ENCODE measurements around the gene MRPL2. TPM values are rescaled to one million over a fixed set of nuclear protein-coding genes. Genes with fewer than 3 reads are reported as not detected.

The MRPL2 gene
- total RNA-seq, 2 donors from 2014 or later: 51.6 to 65.2 TPM

- peaks cover 48% of the 10 kb centered on the region for H3K4me1 Mint-ChIP-seq
- H3K9me3 Mint-ChIP-seq: no peaks in the 10 kb centered on the region
- H3K36me3 Mint-ChIP-seq (ENCODE audit: low read depth): peaks cover 3% of the 10 kb centered on the region
- H3K27me3 ChIP-seq (ENCODE audit: control insufficient read depth, insufficient read depth, low read length, poor library complexity, severe bottlenecking): no peaks in the 10 kb centered on the region
- peak overlapping the region; percentile 74 for H3K27ac ChIP-seq (ENCODE audit: low read depth, low read length)
- peaks cover 13% of the 10 kb centered on the region for H3K4me1 ChIP-seq (ENCODE audit: control insufficient read depth, insufficient read depth, low read length)
- H3K9ac ChIP-seq (ENCODE audit: extremely low read depth, low read length, poor library complexity, severe bottlenecking): no peak overlapping the region
- no peaks in the 10 kb centered on the region for H3K36me3 ChIP-seq (ENCODE audit: control insufficient read depth, insufficient read depth, low read length)
- H3K9me3 ChIP-seq (ENCODE audit: control insufficient read depth, low read length): no peaks in the 10 kb centered on the region
- WGBS, 2 experiments (ENCODE audit: insufficient coverage in 1 of 2, insufficient read length in 1 of 2): 38 to 43% methylated on average over 5 to 8 of the region's 8 CpGs
- H3K27me3 Mint-ChIP-seq (ENCODE audit: insufficient read depth): no peaks in the 10 kb centered on the region
- H3K4me3 Mint-ChIP-seq: peak overlapping the region; percentile 36
- peak overlapping the region; percentile 56 for H3K4me3 ChIP-seq (ENCODE audit: low read length)
- no peak for TF ChIP-seq CTCF (conservative IDR thresholded peaks at IDR 0.05)
- peak; percentile 75 for DNase-seq
- peak overlapping the region; percentile 96 for H3K27ac Mint-ChIP-seq
These were observed 30.8 kb upstream of the MRPL2 start for GRCh38 chr6:43089874-43090558.

- H3K27ac Mint-ChIP-seq: peak overlapping the region; percentile 96
- no peaks in the 10 kb centered on the region for H3K36me3 ChIP-seq (ENCODE audit: control insufficient read depth, insufficient read depth, low read length)
- WGBS, 2 experiments (ENCODE audit: insufficient coverage in 1 of 2, insufficient read length in 1 of 2): no CpG with 5 or more reads among the region's 4 CpGs
- peaks cover 13% of the 10 kb centered on the region for H3K4me1 ChIP-seq (ENCODE audit: control insufficient read depth, insufficient read depth, low read length)
- peak overlapping the region; percentile 36 for H3K4me3 Mint-ChIP-seq
- peak overlapping the region; percentile 74 for H3K27ac ChIP-seq (ENCODE audit: low read depth, low read length)
- H3K4me3 ChIP-seq (ENCODE audit: low read length): peak overlapping the region; percentile 56
- peaks cover 48% of the 10 kb centered on the region for H3K4me1 Mint-ChIP-seq
- DNase-seq: peak; percentile 82
- no peaks in the 10 kb centered on the region for H3K9me3 Mint-ChIP-seq
- no peaks in the 10 kb centered on the region for H3K9me3 ChIP-seq (ENCODE audit: control insufficient read depth, low read length)
- no peak for TF ChIP-seq CTCF (conservative IDR thresholded peaks at IDR 0.05)
- no peak overlapping the region for H3K9ac ChIP-seq (ENCODE audit: extremely low read depth, low read length, poor library complexity, severe bottlenecking)
- H3K27me3 ChIP-seq (ENCODE audit: control insufficient read depth, insufficient read depth, low read length, poor library complexity, severe bottlenecking): no peaks in the 10 kb centered on the region
- peaks cover 3% of the 10 kb centered on the region for H3K36me3 Mint-ChIP-seq (ENCODE audit: low read depth)
- H3K27me3 Mint-ChIP-seq (ENCODE audit: insufficient read depth): no peaks in the 10 kb centered on the region
These were observed 30.2 kb upstream of the MRPL2 start for GRCh38 chr6:43089467-43089866.

GRCh38 chr6:43088654-43089056 is 29.4 kb upstream of the MRPL2 start:
- H3K36me3 Mint-ChIP-seq (ENCODE audit: low read depth): peaks cover 3% of the 10 kb centered on the region
- H3K4me1 Mint-ChIP-seq: peaks cover 46% of the 10 kb centered on the region
- Histone ChIP-seq H3K27ac (ENCODE audit: low read depth, low read length) (no peak overlapping the region), H3K27me3 (ENCODE audit: control insufficient read depth, insufficient read depth, low read length, poor library complexity, severe bottlenecking) (no peaks in the 10 kb centered on the region), H3K9ac (ENCODE audit: extremely low read depth, low read length, poor library complexity, severe bottlenecking) (no peak overlapping the region), H3K4me3 (ENCODE audit: low read length) (no peak overlapping the region), H3K36me3 (ENCODE audit: control insufficient read depth, insufficient read depth, low read length) (no peaks in the 10 kb centered on the region), H3K9me3 (ENCODE audit: control insufficient read depth, low read length) (no peaks in the 10 kb centered on the region), H3K4me1 (ENCODE audit: control insufficient read depth, insufficient read depth, low read length) (peaks cover 13% of the 10 kb centered on the region)
- H3K4me3 Mint-ChIP-seq: no peak overlapping the region
- H3K27ac Mint-ChIP-seq: peak overlapping the region; percentile 96
- peak; percentile 66 for DNase-seq
- no peaks in the 10 kb centered on the region for H3K9me3 Mint-ChIP-seq
- no peak for TF ChIP-seq CTCF (conservative IDR thresholded peaks at IDR 0.05)
- 69% methylated on average over 3 of the region's 4 CpGs; no CpG with 5 or more reads in 1 of the 2 experiments for WGBS, 2 experiments (ENCODE audit: insufficient coverage in 1 of 2, insufficient read length in 1 of 2)
- no peaks in the 10 kb centered on the region for H3K27me3 Mint-ChIP-seq (ENCODE audit: insufficient read depth)

All from endodermal cell (in vitro differentiated cells).